ENCODE data around the gene CNRIP1. TPM values are rescaled to one million over a fixed set of nuclear protein-coding genes. Genes with fewer than 3 reads are reported as not detected.

CNRIP1 gene
- polyA plus RNA-seq, 1 donor (not counting 4 experiments of a cell fraction or from before 2014, with no cell fraction given): 0.04 TPM

- Histone ChIP-seq H3K9ac (ENCODE audit: control insufficient read depth, extremely low read depth, insufficient read depth, low read length) (no peak overlapping the region), H3K4me2 (ENCODE audit: control insufficient read depth, extremely low read depth, insufficient read depth, low read depth, low read length) (no peak overlapping the region), H3K4me3 (ENCODE audit: control insufficient read depth in 2 of 3, extremely low read depth in 1 of 3, insufficient read depth in 2 of 3, low read depth in 1 of 3, low read length in 3 of 3) (no peak overlapping the region), H3K36me3 (ENCODE audit: control insufficient read depth in 2 of 2, extremely low read depth in 1 of 2, insufficient read depth in 2 of 2, low read length in 2 of 2) (no peaks in the 10 kb centered on the region), H3K79me2 (ENCODE audit: control insufficient read depth, insufficient read depth, low read length) (no peaks in the 10 kb centered on the region), H3K27me3 (ENCODE audit: control insufficient read depth, extremely low read depth, insufficient read depth, low read length) (no peaks in the 10 kb centered on the region), H4K20me1 (ENCODE audit: control insufficient read depth, extremely low read depth, insufficient read depth, low read length) (no peaks in the 10 kb centered on the region), H3K27ac (ENCODE audit: control insufficient read depth, insufficient read depth, low read length) (no peak overlapping the region), H3K9me3 (ENCODE audit: control insufficient read depth, low read depth, low read length) (no peaks in the 10 kb centered on the region), H3K4me1 (ENCODE audit: control insufficient read depth, extremely low read depth, insufficient read depth, low read length) (peaks cover 10% of the 10 kb centered on the region), H2AFZ (ENCODE audit: control insufficient read depth, low read length) (no peak overlapping the region), H3K9me1 (ENCODE audit: control insufficient read depth, extremely low read depth, insufficient read depth, low read length) (no peaks in the 10 kb centered on the region)
- no peak for DNase-seq (ENCODE audit: low read depth, low spot score)
- FAIRE-seq: no peak
- dilution Hi-C loops (cut with MboI; ENCODE audit: extremely low pct_ligation_motif_present, low sequenced_read_pairs): no loop called here
- no peak for TF ChIP-seq EZH2 (IDR thresholded peaks at IDR 0.05; ENCODE audit: low read length)
- no peak for TF ChIP-seq CTCF (optimal IDR thresholded peaks at IDR 0.05 in 1 of 3, IDR thresholded peaks at IDR 0.05 in 1 of 3, conservative IDR thresholded peaks at IDR 0.05 in 1 of 3; ENCODE audit: extremely low read depth in 1 of 3, insufficient read depth in 2 of 3, low read length in 3 of 3)
These were observed 44.0 kb upstream of the CNRIP1 start for GRCh38 chr2:68363721-68364120.

- FAIRE-seq (no peak), DNase-seq (ENCODE audit: low read depth, low spot score) (no peak)
- H3K9me1 ChIP-seq (ENCODE audit: control insufficient read depth, extremely low read depth, insufficient read depth, low read length): no peaks in the 10 kb centered on the region
- no peaks in the 10 kb centered on the region for H3K36me3 ChIP-seq (ENCODE audit: control insufficient read depth in 2 of 2, extremely low read depth in 1 of 2, insufficient read depth in 2 of 2, low read length in 2 of 2)
- H3K4me2 ChIP-seq (ENCODE audit: control insufficient read depth, extremely low read depth, insufficient read depth, low read depth, low read length): no peak overlapping the region
- no peak overlapping the region for H3K9ac ChIP-seq (ENCODE audit: control insufficient read depth, extremely low read depth, insufficient read depth, low read length)
- no peak overlapping the region for H3K4me3 ChIP-seq (ENCODE audit: control insufficient read depth in 2 of 3, extremely low read depth in 1 of 3, insufficient read depth in 2 of 3, low read depth in 1 of 3, low read length in 3 of 3)
- no peaks in the 10 kb centered on the region for H3K79me2 ChIP-seq (ENCODE audit: control insufficient read depth, insufficient read depth, low read length)
- no peaks in the 10 kb centered on the region for H3K9me3 ChIP-seq (ENCODE audit: control insufficient read depth, low read depth, low read length)
- H3K4me1 ChIP-seq (ENCODE audit: control insufficient read depth, extremely low read depth, insufficient read depth, low read length): peaks cover 2% of the 10 kb centered on the region
- TF ChIP-seq EZH2 (IDR thresholded peaks at IDR 0.05; ENCODE audit: low read length) (no peak), CTCF (optimal IDR thresholded peaks at IDR 0.05 in 1 of 3, IDR thresholded peaks at IDR 0.05 in 1 of 3, conservative IDR thresholded peaks at IDR 0.05 in 1 of 3; ENCODE audit: extremely low read depth in 1 of 3, insufficient read depth in 2 of 3, low read length in 3 of 3) (no peak)
- no peak overlapping the region for H3K27ac ChIP-seq (ENCODE audit: control insufficient read depth, insufficient read depth, low read length)
- no peak overlapping the region for H2AFZ ChIP-seq (ENCODE audit: control insufficient read depth, low read length)
- dilution Hi-C loops (cut with MboI; ENCODE audit: extremely low pct_ligation_motif_present, low sequenced_read_pairs): no loop called here
- H4K20me1 ChIP-seq (ENCODE audit: control insufficient read depth, extremely low read depth, insufficient read depth, low read length): no peaks in the 10 kb centered on the region
- no peaks in the 10 kb centered on the region for H3K27me3 ChIP-seq (ENCODE audit: control insufficient read depth, extremely low read depth, insufficient read depth, low read length)
These were observed 43.0 kb upstream of the CNRIP1 start for GRCh38 chr2:68362749-68363148.
